ENCODE results near the gene B2M. TPM values are rescaled to one million over a fixed set of nuclear protein-coding genes. Genes with fewer than 3 reads are reported as not detected.
A peak's percentile ranks its signal among the peaks of the same experiment; 100 is the strongest.

B2M gene
- total and polyA plus RNA-seq, 2 donors (not counting 1 experiment from before 2014, with no cell fraction given), result 3,981 to 17,989 TPM

DNA sequence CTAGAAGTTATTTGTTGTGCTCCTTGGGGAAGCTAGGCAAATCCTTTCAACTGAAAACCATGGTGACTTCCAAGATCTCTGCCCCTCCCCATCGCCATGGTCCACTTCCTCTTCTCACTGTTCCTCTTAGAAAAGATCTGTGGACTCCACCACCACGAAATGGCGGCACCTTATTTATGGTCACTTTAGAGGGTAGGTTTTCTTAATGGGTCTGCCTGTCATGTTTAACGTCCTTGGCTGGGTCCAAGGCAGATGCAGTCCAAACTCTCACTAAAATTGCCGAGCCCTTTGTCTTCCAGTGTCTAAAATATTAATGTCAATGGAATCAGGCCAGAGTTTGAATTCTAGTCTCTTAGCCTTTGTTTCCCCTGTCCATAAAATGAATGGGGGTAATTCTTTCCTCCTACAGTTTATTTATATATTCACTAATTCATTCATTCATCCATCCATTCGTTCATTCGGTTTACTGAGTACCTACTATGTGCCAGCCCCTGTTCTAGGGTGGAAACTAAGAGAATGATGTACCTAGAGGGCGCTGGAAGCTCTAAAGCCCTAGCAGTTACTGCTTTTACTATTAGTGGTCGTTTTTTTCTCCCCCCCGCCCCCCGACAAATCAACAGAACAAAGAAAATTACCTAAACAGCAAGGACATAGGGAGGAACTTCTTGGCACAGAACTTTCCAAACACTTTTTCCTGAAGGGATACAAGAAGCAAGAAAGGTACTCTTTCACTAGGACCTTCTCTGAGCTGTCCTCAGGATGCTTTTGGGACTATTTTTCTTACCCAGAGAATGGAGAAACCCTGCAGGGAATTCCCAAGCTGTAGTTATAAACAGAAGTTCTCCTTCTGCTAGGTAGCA lies 851 bp upstream of the B2M start:
- Mint-ChIP-seq H3K4me3 (peak overlapping the region; percentile 99), H3K27me3 (no peaks in the 10 kb centered on the region), H3K9me3 (ENCODE audit: insufficient read depth) (no peaks in the 10 kb centered on the region), H3K4me1 (peaks cover 33% of the 10 kb centered on the region), H3K27ac (peak overlapping the region; percentile 100)
- DNase-seq (peak; percentile 89), ATAC-seq (ENCODE audit: low read depth) (peak; percentile 22)
- Histone ChIP-seq H4K20me1 (ENCODE audit: control insufficient read depth, insufficient read depth, low read length, poor library complexity, severe bottlenecking) (peaks cover 41% of the 10 kb centered on the region), H3K27me3 (replicated peaks in 1 of 4; ENCODE audit: control extremely low read depth in 1 of 4, control insufficient read depth in 3 of 4, insufficient read depth in 4 of 4, low read length in 3 of 4) (no peaks in the 10 kb centered on the region), H3K27ac (ENCODE audit: low read length in 2 of 2) (peak overlapping the region; percentile 99 to 100), H3K79me2 (ENCODE audit: control insufficient read depth, insufficient read depth, low read length) (peaks cover 86% of the 10 kb centered on the region), H3K9me3 (ENCODE audit: control extremely low read depth in 1 of 3, control insufficient read depth in 2 of 3, insufficient read depth in 1 of 3, low read length in 2 of 3) (no peaks in the 10 kb centered on the region), H2AFZ (ENCODE audit: insufficient read depth, low read depth, low read length, poor library complexity, severe bottlenecking) (peak overlapping the region; percentile 4), H3K4me2 (replicated peaks; ENCODE audit: low read depth, low read length, poor library complexity, severe bottlenecking) (peak overlapping the region; percentile 76), H3K4me1 (ENCODE audit: control insufficient read depth in 2 of 2, insufficient read depth in 2 of 2, low read length in 2 of 2) (peaks cover 28 to 35% of the 10 kb centered on the region in 2 donors), H3K9ac (ENCODE audit: low read length) (peak overlapping the region; percentile 99), H3K36me3 (replicated peaks in 1 of 2; ENCODE audit: control extremely low read depth in 1 of 2, control insufficient read depth in 1 of 2, extremely low read depth in 1 of 2, insufficient read depth in 2 of 2, low read length in 1 of 2) (peaks cover 2 to 46% of the 10 kb centered on the region in 2 experiments), H3K4me3 (ENCODE audit: control extremely low read depth in 1 of 5, extremely low read depth in 1 of 5, insufficient read depth in 1 of 5, low read depth in 2 of 5, low read length in 4 of 5) (peak overlapping the region; percentile 90 to 100 (median 100))
- WGBS (ENCODE audit: insufficient coverage), result no CpG with 5 or more reads among the region's 11 CpGs
- ChIA-PET POLR2A (interaction anchor here (0.6 to 34.6 kb wide), 12 partner anchors 9 to 491 kb away, joined by 3 to 819 read pairs (median 4); partner anchors contain the start of genes GOLM2, SPG11 and TRIM69), CTCF (interaction anchor here (0.6 to 15.6 kb wide), 17 partner anchors 8 to 281 kb away, joined by 3 to 529 read pairs (median 5); partner anchors contain the start of genes SPG11 and TRIM69)
- TF ChIP-seq, protein P1, sequence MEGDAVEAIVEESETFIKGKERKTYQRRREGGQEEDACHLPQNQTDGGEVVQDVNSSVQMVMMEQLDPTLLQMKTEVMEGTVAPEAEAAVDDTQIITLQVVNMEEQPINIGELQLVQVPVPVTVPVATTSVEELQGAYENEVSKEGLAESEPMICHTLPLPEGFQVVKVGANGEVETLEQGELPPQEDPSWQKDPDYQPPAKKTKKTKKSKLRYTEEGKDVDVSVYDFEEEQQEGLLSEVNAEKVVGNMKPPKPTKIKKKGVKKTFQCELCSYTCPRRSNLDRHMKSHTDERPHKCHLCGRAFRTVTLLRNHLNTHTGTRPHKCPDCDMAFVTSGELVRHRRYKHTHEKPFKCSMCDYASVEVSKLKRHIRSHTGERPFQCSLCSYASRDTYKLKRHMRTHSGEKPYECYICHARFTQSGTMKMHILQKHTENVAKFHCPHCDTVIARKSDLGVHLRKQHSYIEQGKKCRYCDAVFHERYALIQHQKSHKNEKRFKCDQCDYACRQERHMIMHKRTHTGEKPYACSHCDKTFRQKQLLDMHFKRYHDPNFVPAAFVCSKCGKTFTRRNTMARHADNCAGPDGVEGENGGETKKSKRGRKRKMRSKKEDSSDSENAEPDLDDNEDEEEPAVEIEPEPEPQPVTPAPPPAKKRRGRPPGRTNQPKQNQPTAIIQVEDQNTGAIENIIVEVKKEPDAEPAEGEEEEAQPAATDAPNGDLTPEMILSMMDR (IDR thresholded peaks at IDR 0.05), result peak; percentile 68
- no peak for TF ChIP-seq EZH2 (IDR thresholded peaks at IDR 0.05; ENCODE audit: borderline replicate concordance, insufficient read depth, low read depth, low read length, poor library complexity, severe bottlenecking)
- intact Hi-C loops (cut with micrococcal nuclease), result loop anchor here (1.0 to 5.0 kb wide), 5 partner anchors 20 to 283 kb away; partner anchors contain the start of genes CTDSPL2, EIF3J and SPG11
